Measurements from ENCODE around the gene RNF44.

RNF44 gene

DNA sequence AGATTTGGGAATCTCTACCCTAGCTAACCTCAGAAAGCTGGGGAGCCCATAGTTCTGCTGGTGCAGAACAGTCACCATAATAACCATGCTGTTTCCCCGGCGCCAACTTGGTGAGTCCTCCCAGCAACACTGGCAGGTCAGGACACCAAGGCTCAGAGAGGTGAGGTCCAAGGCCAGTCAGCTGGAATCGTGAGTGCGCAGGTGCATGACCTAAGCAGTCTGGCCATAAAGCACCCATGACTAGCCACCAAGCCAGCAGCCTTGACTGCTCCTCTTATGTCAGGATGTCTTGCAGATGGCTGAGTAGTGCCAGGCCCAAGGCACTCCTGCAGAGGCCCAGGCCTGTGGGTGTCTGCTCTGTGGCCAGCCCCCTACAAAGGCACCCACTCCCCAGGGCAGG is 2.6 kb downstream of the RNF44 start:
- no peak for DNase-seq

DNA sequence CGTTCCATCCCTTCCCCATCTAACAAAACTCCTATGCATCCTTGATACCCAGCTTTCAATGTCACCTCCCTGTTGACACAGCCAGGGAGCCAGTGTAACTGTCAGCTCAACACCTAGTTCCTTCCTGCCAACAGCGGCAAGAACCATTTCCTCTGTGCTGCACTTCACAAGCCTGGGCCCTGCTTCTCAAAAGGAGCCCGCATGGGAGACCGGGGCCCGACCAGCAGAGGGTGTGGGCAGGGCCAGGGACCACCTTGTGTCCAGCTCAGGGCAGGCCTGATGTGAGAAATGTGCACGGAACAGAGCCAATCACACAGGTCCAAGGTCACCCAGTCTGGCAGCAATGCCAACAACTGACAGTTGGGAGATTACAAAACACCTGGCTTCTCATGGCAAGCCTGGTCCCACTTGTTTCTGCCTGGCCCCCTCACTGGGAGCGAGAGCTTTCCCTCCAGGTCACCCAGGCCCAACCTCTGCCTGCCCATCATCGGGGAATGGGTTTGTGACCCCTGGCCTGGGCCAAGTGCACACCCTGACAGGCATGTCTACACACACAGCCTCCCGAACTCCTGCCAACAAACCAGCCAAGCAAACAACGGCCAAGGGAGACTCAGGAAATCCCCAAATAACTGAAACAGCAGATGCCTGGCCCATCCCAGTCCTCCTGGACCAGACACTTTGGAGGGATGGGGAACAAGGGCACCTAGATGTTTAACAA is 3.1 kb downstream of the RNF44 start:
- no peak for DNase-seq

DNA sequence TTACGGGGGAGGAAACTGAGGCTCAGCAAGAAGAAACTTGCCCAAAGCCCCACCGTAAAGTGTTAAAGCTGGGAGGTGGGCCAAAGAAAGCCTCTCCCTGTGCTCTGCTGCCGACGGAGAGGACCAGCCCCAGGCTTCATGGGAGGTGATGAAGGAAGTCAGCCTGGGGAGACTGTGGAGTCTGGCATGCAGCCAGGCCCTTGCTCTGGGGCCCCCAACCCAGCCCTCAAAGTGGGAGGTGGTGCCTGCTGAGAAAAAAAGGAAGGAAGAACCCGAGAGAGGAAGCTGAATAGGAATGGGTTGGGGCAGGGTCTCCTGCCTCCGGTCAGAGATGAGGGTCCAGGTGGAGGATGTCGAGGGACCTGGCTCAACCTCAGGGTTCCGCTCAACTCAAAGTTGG is 3.8 kb downstream of the RNF44 start:
- peak; percentile 22 for DNase-seq

GRCh38 chr5:176532795-176533194 is 4.4 kb downstream of the RNF44 start:
- no peak for DNase-seq

GRCh38 chr5:176531902-176532493 is 5.2 kb downstream of the RNF44 start:
- DNase-seq, result no peak

DNA sequence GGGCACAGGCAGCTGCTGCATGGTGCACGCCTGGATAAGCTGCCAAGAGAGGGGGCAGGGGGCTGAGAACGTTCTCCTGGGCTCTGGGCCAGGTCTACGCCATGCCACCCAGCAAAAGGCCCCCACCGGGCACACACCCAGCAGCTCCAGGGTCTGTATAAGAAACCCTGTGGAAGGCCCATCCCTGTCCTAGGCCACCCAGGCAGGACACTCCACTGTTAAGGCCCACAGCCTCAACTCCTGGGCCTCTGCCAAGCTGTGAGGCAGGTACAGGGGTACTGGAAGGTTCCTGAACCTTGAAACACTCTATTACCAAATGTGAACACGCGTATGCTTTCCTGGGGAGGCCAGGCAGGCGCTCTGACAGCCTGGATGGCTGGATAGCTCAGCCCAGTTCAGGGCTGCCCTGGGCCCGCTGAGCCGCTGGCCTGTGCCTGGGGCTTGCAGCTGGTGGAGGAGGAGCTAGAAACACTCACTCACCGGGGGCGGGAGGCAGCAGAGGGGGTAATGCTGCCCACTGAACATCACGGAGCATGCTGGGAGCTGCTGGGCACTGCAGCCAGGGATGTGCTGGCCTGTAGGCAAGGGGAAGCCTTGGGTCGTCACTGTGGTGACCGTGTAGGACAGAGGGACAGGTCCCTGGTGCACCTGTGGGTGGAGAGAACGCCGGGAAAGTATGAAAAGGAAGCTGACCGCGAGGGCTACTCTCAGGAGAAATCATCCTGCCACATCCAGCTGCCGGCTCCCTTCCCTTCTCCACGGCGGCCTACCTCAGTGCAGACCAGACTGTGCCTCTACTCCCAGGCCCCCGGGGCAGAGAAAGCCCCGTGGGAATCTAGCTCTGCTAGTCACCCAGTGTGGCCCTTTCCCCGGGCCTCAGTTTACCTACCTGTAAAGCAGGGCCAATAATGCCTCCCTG is 6.0 kb downstream of the RNF44 start:
- DNase-seq, result no peak

DNA sequence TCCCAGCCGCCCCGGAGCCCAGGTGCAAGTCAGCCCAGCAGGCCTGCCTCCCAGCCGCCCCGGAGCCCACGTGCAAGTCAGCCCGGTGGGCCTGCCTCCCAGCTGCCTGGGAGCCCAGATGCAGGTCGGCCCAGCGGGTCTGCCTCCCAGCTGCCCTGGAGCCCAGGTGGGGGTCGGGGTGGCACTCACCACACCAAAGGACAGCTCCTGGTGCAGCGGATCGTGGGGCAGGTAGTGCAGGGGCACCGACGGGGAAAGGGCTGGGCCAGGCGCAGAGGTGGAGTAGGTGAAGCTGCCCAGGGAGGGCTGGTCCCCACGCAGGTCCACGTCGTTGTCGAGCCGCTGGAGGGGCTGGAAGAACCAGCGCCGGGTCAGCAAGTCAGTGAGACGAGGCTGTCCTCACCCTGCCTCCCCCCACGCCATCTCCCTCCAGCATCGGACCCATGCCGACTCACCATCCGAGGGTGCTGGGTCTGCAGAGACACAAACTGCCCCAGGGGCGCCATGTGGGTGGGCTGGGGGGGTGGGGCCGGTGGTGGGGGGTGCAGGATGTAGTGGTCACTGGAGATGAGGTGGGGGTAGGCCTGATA is 6.7 kb downstream of the RNF44 start:
- no peak for DNase-seq

- no peak for DNase-seq
Measured at GRCh38 chr5:176529741-176530141, 7.5 kb downstream of the RNF44 start.

GRCh38 chr5:176529116-176529740 is 8.0 kb downstream of the RNF44 start:
- DNase-seq, result no peak

DNA sequence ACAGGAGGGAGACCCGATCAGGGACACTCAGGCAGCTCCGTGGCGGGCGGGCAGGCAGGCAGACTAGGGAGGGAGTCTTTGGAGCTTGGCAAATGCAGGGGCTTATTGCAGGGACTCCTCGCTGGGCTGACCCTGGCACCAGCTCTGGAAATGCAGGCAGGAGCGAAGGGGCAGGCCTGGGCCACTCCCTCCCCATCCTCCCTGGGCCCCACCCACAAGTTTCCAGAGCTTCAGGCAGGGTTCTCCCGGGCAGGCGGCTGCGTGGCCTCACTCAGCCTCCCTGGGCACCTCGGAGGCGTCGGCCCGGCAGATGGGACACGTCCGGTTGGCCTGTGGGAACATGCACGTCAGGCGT is 8.5 kb downstream of the RNF44 start:
- DNase-seq, result no peak

DNA sequence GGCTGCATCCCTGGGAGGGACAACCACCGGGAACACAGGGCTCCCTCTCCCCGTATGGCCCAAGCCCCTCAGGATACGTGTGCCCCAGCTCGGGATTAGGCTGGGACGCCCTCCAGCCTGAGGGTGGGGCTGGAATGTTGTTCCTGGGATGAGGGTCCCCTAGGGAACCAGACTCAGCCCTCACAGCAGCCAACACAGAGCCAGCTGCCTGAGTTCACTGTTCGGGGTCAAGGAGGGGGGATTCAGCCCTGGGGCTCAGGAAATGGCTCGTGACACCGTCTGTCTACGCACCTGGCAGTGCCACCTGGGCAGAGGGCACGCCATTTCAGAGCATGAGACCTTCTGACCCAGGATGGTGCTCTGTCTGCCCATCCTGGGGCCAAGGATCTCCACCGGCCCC is 8.9 kb downstream of the RNF44 start:
- DNase-seq, result no peak

DNA sequence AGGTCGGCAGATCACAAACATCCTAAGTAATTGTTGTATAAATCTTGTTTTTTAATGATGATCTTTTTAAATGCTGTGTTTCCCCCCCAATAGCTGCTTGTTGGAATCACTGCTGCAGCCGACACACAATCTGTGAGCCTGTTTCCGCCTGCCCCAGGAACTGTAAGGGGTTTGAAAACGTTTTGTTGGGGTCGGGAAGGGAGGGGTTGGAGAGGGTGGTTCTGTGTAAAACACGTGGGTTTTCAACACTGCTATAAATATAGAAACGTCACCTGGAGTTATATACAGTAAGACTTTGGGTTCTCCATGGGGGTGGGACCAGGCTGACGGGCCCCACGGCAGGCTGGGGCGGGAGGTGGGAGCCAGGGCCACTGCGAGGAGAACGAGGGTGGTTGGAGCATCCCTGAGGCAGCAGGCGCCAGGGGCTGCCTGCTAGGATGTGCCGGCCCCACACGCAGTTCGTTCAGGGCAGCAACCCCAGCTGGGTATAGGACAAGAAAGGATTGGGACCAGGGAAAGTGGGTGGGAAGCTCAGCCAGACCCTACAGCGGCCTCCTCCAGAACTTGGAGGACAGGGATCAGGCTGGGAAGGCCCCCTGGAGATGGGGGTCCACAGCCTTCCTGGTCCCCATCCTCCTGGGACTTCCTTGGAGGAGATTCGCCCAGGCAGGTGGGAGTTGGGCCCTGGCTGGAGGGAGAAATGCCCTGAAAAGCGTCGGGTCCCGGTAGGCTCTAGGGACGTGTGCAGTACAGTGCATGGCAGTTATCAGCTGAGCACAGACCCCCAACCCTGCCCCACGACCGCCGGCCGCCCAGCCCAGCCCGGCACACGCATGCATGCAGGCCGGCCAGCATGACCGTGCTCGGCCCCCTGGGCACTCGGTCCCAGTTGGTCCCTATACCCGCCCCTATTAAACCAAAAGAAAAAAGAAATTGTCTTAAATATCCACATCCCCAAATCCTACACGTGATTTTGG is 9.7 kb downstream of the RNF44 start:
- no peak for DNase-seq

GRCh38 chr5:176526462-176526861 is 10.7 kb downstream of the RNF44 start:
- DNase-seq, result no peak

DNA sequence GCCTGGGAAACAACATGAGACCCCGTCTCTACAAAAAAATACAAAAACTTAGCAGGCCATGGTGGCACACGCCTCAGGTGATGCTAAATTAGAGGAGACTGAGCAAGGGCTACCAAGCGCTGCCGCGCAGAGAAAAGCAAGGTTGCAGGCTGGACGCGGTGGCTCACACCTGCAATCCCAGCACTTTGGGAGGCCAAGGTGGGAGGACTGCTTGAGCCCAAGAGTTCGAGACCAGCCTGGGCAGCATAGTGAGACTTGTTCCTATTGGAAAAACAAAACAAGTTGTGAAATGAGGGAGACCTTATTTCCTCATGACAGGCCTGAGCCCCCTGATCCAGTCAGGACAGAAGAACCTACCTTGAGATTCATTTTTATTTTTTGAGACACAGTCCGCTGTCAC is 11.5 kb downstream of the RNF44 start:
- no peak for DNase-seq

DNA sequence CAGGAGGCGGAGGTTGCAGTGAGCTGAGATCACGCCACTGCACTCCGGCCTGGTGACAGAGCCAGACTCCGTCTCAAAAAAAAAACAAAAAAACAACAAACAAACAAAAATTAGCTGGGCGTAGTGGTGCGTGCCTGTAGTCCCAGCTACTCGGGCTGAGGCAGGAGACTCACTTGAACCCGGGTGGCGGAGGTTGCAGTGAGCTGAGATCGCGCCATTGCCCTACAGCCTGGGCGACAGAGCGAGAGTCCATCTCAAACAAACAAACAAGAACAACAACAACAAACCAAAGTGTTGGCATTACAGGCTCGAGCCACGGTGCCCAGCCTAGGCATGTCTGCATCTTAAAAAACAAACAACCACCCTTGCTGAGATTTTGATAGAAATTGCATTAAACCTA is 12.2 kb downstream of the RNF44 start:
- no peak for DNase-seq

DNA sequence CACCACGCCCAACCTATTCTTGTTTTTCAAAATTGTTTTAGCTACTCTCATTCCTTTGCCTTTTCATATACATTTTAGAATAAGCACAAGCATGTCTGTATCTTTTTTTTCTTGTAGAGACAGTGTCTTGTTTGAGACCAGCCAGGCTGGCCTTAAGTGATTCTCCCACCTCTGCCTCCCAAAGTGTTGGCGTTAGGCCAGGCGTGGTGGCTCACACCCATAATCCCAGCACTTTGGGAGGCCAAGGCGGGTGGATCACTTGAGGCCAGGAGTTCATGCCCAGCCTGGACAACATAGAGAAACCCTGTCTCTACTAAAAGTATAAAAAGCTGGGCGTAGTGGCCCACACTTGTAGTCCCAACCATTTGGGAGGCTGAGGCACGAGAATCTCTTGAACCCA is 13.1 kb downstream of the RNF44 start:
- no peak for DNase-seq

- DNase-seq, result no peak
Measured at GRCh38 chr5:176521699-176522263, 15.4 kb downstream of the RNF44 start.

DNA sequence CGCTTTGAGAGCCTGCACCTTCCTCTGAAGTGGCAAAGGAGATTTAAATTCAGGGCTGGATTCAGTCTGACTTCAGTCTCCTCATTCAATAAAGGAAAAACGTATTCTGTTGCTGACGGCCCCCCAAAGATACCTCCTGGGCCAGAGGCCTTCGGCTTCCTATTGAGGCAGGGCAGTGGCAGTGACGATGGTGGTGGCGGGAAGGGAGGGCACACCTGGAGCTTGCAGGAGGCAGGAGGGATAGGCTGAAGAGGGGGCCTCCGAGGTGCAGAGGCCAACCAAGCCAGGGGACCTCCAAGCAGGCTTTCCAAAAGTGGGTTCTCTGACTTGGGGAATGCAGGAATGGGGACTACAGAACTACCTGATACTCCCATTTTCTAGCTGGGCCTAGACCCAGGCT is 15.9 kb downstream of the RNF44 start:
- no peak for DNase-seq

DNA sequence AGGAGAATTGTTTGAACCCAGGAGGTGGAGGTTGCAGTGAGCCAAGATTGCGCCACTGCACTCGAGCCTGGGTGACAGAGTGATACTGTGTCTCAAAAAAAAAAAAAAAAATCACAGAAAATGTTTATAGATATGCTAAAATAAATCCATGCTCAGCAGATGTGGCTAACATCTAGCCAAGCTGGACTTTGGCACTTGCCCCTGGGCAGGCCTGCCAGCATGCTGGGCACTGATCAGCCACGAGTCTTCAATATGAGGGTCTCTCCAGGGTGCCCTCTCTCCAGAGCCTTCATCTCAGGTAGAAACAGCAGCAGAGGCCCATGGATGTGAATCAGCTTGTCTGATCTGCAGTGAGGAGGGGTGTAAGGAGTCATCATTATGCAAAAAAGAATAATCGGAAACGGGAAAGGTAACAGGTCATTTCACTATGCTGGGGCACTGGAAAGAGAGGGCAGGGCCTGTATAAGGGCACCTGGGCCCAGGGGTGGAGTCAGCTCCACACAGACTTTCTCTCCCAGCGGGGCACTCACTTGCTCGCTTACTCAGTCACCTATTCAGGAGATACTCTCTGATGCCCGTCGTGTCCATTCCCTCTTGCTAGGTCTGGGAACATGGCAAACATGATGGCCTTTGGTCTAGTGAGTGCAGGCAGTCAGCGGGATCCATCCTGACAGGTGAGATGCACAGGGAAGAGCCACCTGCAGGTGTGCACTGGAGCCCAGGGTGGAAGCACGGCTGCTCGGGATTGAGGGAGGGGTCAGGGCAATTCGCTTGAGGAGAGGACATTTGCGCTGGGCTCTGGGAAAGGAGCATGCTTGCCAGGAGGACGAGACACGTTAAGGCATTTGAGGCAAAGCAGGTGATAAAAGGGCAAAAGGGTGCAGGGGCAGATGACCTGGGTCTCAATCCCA is 17.1 kb downstream of the RNF44 start:
- DNase-seq, result no peak

DNA sequence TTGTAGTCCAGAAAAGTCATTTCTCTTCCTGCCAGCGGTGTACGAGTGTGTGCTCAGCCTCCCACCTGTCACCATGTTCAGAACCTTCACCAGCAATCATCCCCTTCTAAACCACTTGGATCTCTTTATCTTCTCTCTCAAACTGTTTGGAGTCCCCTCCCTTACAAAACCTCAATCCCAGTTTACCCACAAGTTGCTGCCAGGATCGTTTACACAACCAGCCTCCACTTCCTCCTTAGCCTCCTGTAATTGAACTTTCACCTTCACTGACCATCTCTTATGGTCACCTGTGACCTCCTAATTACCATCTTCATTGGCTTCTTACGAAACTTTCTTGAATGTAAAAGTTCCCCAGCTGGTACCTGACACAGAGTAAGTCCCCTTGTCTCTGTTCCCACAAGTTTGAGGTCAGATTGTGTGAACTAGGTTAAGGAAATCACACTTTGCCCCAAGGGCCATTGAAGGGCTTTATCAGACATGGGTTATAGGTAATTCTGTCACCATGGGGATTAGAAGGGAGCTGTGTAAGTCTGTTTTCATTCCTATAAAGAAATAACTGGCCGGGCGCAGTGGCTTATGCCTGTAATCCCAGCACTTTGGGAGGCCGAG is 20.0 kb downstream of the RNF44 start:
- DNase-seq, result no peak

All from suppressor macrophage treated with lipopolysaccharide for 4 hours (primary cell).